Vagina (tissue), 2 donors: ENCODE measurements around the gene ADAM33.

Experiments
- CTCF ChIP-seq, 3 experiments: fragments of 450-650 bp in 2 of 3; fragments of 200-600 bp in 1 of 3; sonication (generic) in 1 of 3; IDR thresholded peaks; one replicate each; pipeline ENCODE4 v1.5.1; 2017 to 2019; ENCODE audit warnings: antibody characterized with exemption in 3 of 3, mild to moderate bottlenecking in 2 of 3, moderate library complexity in 2 of 3
- POLR2A ChIP-seq, 2 donors: fragments of 450-650 bp; IDR thresholded peaks; one replicate each; pipeline ENCODE4 v1.6.1; 2017; ENCODE audit warnings: antibody characterized with exemption in 2 of 2, mild to moderate bottlenecking in 2 of 2, moderate library complexity in 2 of 2
- POLR2AphosphoS5 ChIP-seq, 2 donors: sonication (generic); formaldehyde crosslinking; IDR thresholded peaks; one replicate each; pipeline ENCODE4 v1.9.0; 2017; ENCODE audit warnings: antibody characterized with exemption in 2 of 2, mild to moderate bottlenecking in 2 of 2, low read depth in 1 of 2; ENCODE audit not compliant: insufficient read depth in 1 of 2

GRCh38 chr20:3711484-3711941, 29.7 kb upstream of the ADAM33 start:
- no peak for TF ChIP-seq CTCF (IDR thresholded peaks at IDR 0.05)
- no peak for TF ChIP-seq POLR2AphosphoS5 (IDR thresholded peaks at IDR 0.05; ENCODE audit: insufficient read depth in 1 of 2, low read depth in 1 of 2)
- TF ChIP-seq POLR2A (IDR thresholded peaks at IDR 0.05): no peak
